22Rv1 (cell line): ENCODE data around the gene IFNA6.

Source experiments
- H3K27ac ChIP-seq: fragments of 450-650 bp; 2 replicates; pipeline ENCODE4 v1.5.1; 2017
- CTCF ChIP-seq: fragments of 450-650 bp; IDR thresholded peaks from 2 replicates; pipeline ENCODE4 v1.5.1; 2017; ENCODE audit warnings: mild to moderate bottlenecking
- ZFX ChIP-seq: fragments of 450-650 bp; IDR thresholded peaks from 2 replicates; pipeline ENCODE4 v1.6.1; 2017; ENCODE audit warnings: antibody characterized with exemption, borderline replicate concordance

IFNA6 gene

GRCh38 chr9:21311889-21312288, 38.8 kb downstream of the IFNA6 start:
- TF ChIP-seq CTCF (no peak), ZFX (no peak)
- no peak overlapping the region for H3K27ac ChIP-seq

GRCh38 chr9:21305213-21305612, 45.5 kb downstream of the IFNA6 start, which contains the start of gene IFNA5:
IFNA5 (minus strand) TSS chr9:21305313; CDS start chr9:21305256, 57 bp downstream.
- no peak within 1 kb of the TSS for H3K27ac ChIP-seq
- TF ChIP-seq ZFX (no peak), CTCF (no peak)
